HG02970 (cell line): Measurements from ENCODE around the gene CDH9.

Experiments used
- ATAC-seq: cut with Tn5 transposase; IDR thresholded peaks from one replicate; pipeline ENCODE4 v1.9.1; 2021; ENCODE audit warnings: mild to moderate bottlenecking, moderate library complexity, moderate number of reproducible peaks; ENCODE audit not compliant: unreplicated experiment, low FRiP score

Gene CDH9

DNA sequence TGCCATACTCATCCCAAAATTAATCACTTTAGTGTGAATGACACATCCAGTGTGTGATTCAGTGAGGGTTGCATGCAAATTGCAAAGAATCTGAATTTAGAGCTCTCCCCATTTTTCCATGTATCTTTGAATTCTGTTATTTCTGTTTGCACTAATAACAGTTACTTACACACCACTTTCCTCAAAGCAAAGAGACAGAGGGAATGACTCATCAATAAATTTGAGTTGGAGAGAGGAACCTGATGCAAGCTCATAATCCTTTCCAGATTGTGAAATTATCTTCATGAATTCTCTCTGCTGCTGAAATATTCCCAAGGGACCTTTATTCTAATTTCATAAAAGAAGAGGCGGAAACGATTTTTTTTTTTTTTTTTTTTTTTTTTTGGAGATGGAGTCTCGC lies 204.8 kb downstream of the CDH9 start:
- ATAC-seq: no peak
